ENCODE results near the gene WTAP. TPM values are rescaled to one million over a fixed set of nuclear protein-coding genes. Genes with fewer than 3 reads are reported as not detected.

The WTAP gene
- total and polyA plus RNA-seq, 2 of the 4 experiments (the other 2 are of a cell fraction): 30.2 to 92.3 TPM

- intact Hi-C loops (cut with micrococcal nuclease): no loop called here
- H3K27me3 ChIP-seq (ENCODE audit: control insufficient read depth, insufficient read depth, low read length): no peaks in the 10 kb centered on the region
- H3K56ac ChIP-seq (ENCODE audit: extremely low read depth, insufficient read depth, low read length): no peak overlapping the region; the same call in 1 of the 2 replicates
- dilution Hi-C loops (cut with HindIII; ENCODE audit: low sequenced_read_pairs, unreplicated experiment): no loop called here
- peak overlapping the region; percentile 78 for H2BK5ac ChIP-seq (ENCODE audit: low read depth, low read length, poor library complexity, severe bottlenecking)
- ChIA-PET POLR2A (ENCODE audit: unreplicated experiment) (no interaction called here), CTCF (interaction anchor here (0.7 kb wide), 1 partner anchor 723 kb away, joined by 4 read pairs; no protein-coding TSS in a partner anchor)
- H3K4me3 ChIP-seq (ENCODE audit: insufficient read depth, low read depth, low read length): no peak overlapping the region
- peak overlapping the region; percentile 63; the same call in 1 of the 2 replicates for H3K4ac ChIP-seq (ENCODE audit: low read depth, low read length)
- H3K18ac ChIP-seq (ENCODE audit: low read depth, low read length): peak overlapping the region; percentile 65; the same call in 1 of the 2 replicates
- DNase-seq (no peak), ATAC-seq (ENCODE audit: low read depth) (no peak)
- no peak overlapping the region for H4K5ac ChIP-seq (ENCODE audit: low read depth, low read length)
- no peak overlapping the region for H3K9ac ChIP-seq (ENCODE audit: low read depth, low read length)
- H3K9me3 ChIP-seq (ENCODE audit: control insufficient read depth, insufficient read depth, low read length): no peaks in the 10 kb centered on the region
- H3K36me3 ChIP-seq (ENCODE audit: control insufficient read depth, insufficient read depth, low read length): peaks cover 48% of the 10 kb centered on the region
- H4K91ac ChIP-seq (ENCODE audit: insufficient read depth, low read depth, low read length): peak overlapping the region; percentile 43; the same call in 1 of the 2 replicates
- H2AK5ac ChIP-seq (ENCODE audit: low read depth, low read length): peak overlapping the region; percentile 81; the same call in 1 of the 2 replicates
- H3K23ac ChIP-seq (ENCODE audit: low read depth, low read length): peak overlapping the region; percentile 73; the same call in 1 of the 2 replicates
- 0 out of 2 replicates have a peak overlapping the region, but pooled peaks have one; percentile 38 for H3K14ac ChIP-seq (replicated peaks; ENCODE audit: low read depth, low read length)
- no peaks in the 10 kb centered on the region for H4K20me1 ChIP-seq (ENCODE audit: insufficient read depth, low read length)
- H3K4me2 ChIP-seq (ENCODE audit: low read depth, low read length): no peak overlapping the region
- WGBS, 2 experiments (ENCODE audit: extremely low coverage in 2 of 2, insufficient read length in 1 of 2): no CpG with 5 or more reads among the region's 1 CpG
- peak overlapping the region; percentile 74 for H2BK120ac ChIP-seq (ENCODE audit: low read depth, low read length)
- peaks cover 22% of the 10 kb centered on the region for H3K4me1 ChIP-seq (ENCODE audit: control insufficient read depth, insufficient read depth, low read length)
- peak overlapping the region; percentile 47; the same call in 1 of the 2 replicates for H3K27ac ChIP-seq (ENCODE audit: insufficient read depth, low read length)
- H3K9me1 ChIP-seq (ENCODE audit: insufficient read depth, low read length): peaks cover 7% of the 10 kb centered on the region
- H2AFZ ChIP-seq (replicated peaks; ENCODE audit: low read length, poor library complexity): no peak overlapping the region
- no peak overlapping the region for H2AK9ac ChIP-seq (replicated peaks; ENCODE audit: low read depth, low read length, poor library complexity)
- in situ Hi-C loops (cut with MboI; ENCODE audit: low sequenced_read_pairs): loop anchor here (25.0 kb wide), 1 partner anchor 278 kb away; the partner anchor contains the start of gene IGF2R
- H2BK15ac ChIP-seq (ENCODE audit: low read depth, low read length): peak overlapping the region; percentile 20; the same call in 1 of the 3 replicates
- peaks cover 18 to 49% of the 10 kb centered on the region in 2 experiments for H3K79me1 ChIP-seq (ENCODE audit: low read depth in 1 of 2, low read length in 2 of 2)
- TF ChIP-seq USF2 (IDR thresholded peaks at IDR 0.05; ENCODE audit: low read depth, low read length) (no peak), CTCF (conservative IDR thresholded peaks at IDR 0.05; ENCODE audit: low read depth, low read length) (no peak), RAD21 (IDR thresholded peaks at IDR 0.05; ENCODE audit: low read length) (no peak), SMC3 (IDR thresholded peaks at IDR 0.05; ENCODE audit: low read depth, low read length) (no peak), FOS (IDR thresholded peaks at IDR 0.05; ENCODE audit: low read depth, low read length) (no peak), BHLHE40 (IDR thresholded peaks at IDR 0.05; ENCODE audit: low read depth, low read length) (no peak), RCOR1 (IDR thresholded peaks at IDR 0.05; ENCODE audit: insufficient replicate concordance, low read length) (no peak), NFE2L2 (IDR thresholded peaks at IDR 0.05; ENCODE audit: low read depth, low read length) (no peak), MXI1 (IDR thresholded peaks at IDR 0.05; ENCODE audit: borderline replicate concordance, low read depth, low read length) (no peak), CHD1 (IDR thresholded peaks at IDR 0.05; ENCODE audit: low read depth, low read length) (no peak), MAFK (IDR thresholded peaks at IDR 0.05; ENCODE audit: low read depth, low read length) (no peak), POLR2A (IDR thresholded peaks at IDR 0.05; ENCODE audit: low read depth, low read length) (no peak), RFX5 (IDR thresholded peaks at IDR 0.05; ENCODE audit: low read depth, low read length) (no peak)
- TF ChIP-seq, protein P1, sequence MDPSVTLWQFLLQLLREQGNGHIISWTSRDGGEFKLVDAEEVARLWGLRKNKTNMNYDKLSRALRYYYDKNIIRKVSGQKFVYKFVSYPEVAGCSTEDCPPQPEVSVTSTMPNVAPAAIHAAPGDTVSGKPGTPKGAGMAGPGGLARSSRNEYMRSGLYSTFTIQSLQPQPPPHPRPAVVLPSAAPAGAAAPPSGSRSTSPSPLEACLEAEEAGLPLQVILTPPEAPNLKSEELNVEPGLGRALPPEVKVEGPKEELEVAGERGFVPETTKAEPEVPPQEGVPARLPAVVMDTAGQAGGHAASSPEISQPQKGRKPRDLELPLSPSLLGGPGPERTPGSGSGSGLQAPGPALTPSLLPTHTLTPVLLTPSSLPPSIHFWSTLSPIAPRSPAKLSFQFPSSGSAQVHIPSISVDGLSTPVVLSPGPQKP (IDR thresholded peaks at IDR 0.05; ENCODE audit: borderline replicate concordance, low read depth, low read length): no peak
- BruUV-seq (replicated peaks): no TSS peak
- peak overlapping the region; percentile 27; the same call in 1 of the 2 replicates for H2BK20ac ChIP-seq (ENCODE audit: low read depth, low read length)
- H4K8ac ChIP-seq (ENCODE audit: low read depth in 2 of 2, low read length in 2 of 2): peak overlapping the region in 1 of 2 experiments; percentile 54; a peak in 1 of 4 replicates
These were observed 43.3 kb upstream of the WTAP start for GRCh38 chr6:159684013-159684304.
